ENCODE measurements around the gene MBD2. TPM values are rescaled to one million over a fixed set of nuclear protein-coding genes. Genes with fewer than 3 reads are reported as not detected.

The MBD2 gene
- total and polyA plus RNA-seq, 5 donors: 27.3 to 68.2 (median 55.8) TPM

GRCh38 chr18:54255141-54255540, 30.7 kb upstream of the MBD2 start:
- intact Hi-C loops (cut with DNase I): no loop called here
- ATAC-seq: no peak
- H3K27me3 ChIP-seq (ENCODE audit: control insufficient read depth, insufficient read depth): no peaks in the 10 kb centered on the region
- no peaks in the 10 kb centered on the region for H3K4me1 ChIP-seq (ENCODE audit: control insufficient read depth, insufficient read depth, low read length)
- no peak for DNase-seq
- H3K9me3 ChIP-seq (ENCODE audit: control insufficient read depth, low read length): no peaks in the 10 kb centered on the region
- no peak overlapping the region for H3K4me3 ChIP-seq (ENCODE audit: low read length)
- H3K27ac ChIP-seq (ENCODE audit: low read length): no peak overlapping the region
- WGBS: 83% methylated on average over 1 of the region's 1 CpG

- Histone ChIP-seq H3K27ac (ENCODE audit: low read length) (no peak overlapping the region), H3K9me3 (ENCODE audit: control insufficient read depth, low read length) (no peaks in the 10 kb centered on the region), H3K4me3 (ENCODE audit: low read length) (no peak overlapping the region), H3K27me3 (ENCODE audit: control insufficient read depth, insufficient read depth) (no peaks in the 10 kb centered on the region), H3K4me1 (ENCODE audit: control insufficient read depth, insufficient read depth, low read length) (no peaks in the 10 kb centered on the region)
- 35% methylated on average over 10 of the region's 10 CpGs for WGBS
- intact Hi-C loops (cut with DNase I): no loop called here
- DNase-seq (peak in 2 of 3 donors; percentile 23 to 73), ATAC-seq (peak; percentile 34 to 44)
Observed at GRCh38 chr18:54254265-54254758, 29.8 kb upstream of the MBD2 start.

- Histone ChIP-seq H3K9me3 (ENCODE audit: control insufficient read depth, low read length) (no peaks in the 10 kb centered on the region), H3K27ac (ENCODE audit: low read length) (peak overlapping the region; percentile 58), H3K27me3 (ENCODE audit: control insufficient read depth, insufficient read depth) (no peaks in the 10 kb centered on the region), H3K4me3 (ENCODE audit: low read length) (no peak overlapping the region), H3K4me1 (ENCODE audit: control insufficient read depth, insufficient read depth, low read length) (no peaks in the 10 kb centered on the region)
- peak; percentile 53 to 63 for ATAC-seq
- DNase-seq: peak in 2 of 3 donors; percentile 60 to 79
- intact Hi-C loops (cut with DNase I): no loop called here
- 24% methylated on average over 4 of the region's 4 CpGs for WGBS
Observed at GRCh38 chr18:54251606-54252390, 27.3 kb upstream of the MBD2 start.

- H3K4me3 ChIP-seq (ENCODE audit: low read length): no peak overlapping the region
- DNase-seq (no peak), ATAC-seq (no peak)
- no peak overlapping the region for H3K27ac ChIP-seq (ENCODE audit: low read length)
- H3K4me1 ChIP-seq (ENCODE audit: control insufficient read depth, insufficient read depth, low read length): no peaks in the 10 kb centered on the region
- no peaks in the 10 kb centered on the region for H3K9me3 ChIP-seq (ENCODE audit: control insufficient read depth, low read length)
- no peaks in the 10 kb centered on the region for H3K27me3 ChIP-seq (ENCODE audit: control insufficient read depth, insufficient read depth)
- intact Hi-C loops (cut with DNase I): no loop called here
- WGBS: 58% methylated on average over 2 of the region's 2 CpGs
Observed at GRCh38 chr18:54250846-54251261, 26.4 kb upstream of the MBD2 start.

GRCh38 chr18:54247511-54248175, 23.2 kb upstream of the MBD2 start:
- no peaks in the 10 kb centered on the region for H3K9me3 ChIP-seq (ENCODE audit: control insufficient read depth, low read length)
- DNase-seq: no peak
- no peak overlapping the region for H3K4me3 ChIP-seq (ENCODE audit: low read length)
- H3K4me1 ChIP-seq (ENCODE audit: control insufficient read depth, insufficient read depth, low read length): no peaks in the 10 kb centered on the region
- H3K27me3 ChIP-seq (ENCODE audit: control insufficient read depth, insufficient read depth): no peaks in the 10 kb centered on the region
- no peak overlapping the region for H3K27ac ChIP-seq (ENCODE audit: low read length)
- ATAC-seq: no peak
- intact Hi-C loops (cut with DNase I): no loop called here
- WGBS: 57% methylated on average over 9 of the region's 9 CpGs

GRCh38 chr18:54242327-54242726, 17.9 kb upstream of the MBD2 start:
- no peaks in the 10 kb centered on the region for H3K9me3 ChIP-seq (ENCODE audit: control insufficient read depth, low read length)
- intact Hi-C loops (cut with DNase I): no loop called here
- no peaks in the 10 kb centered on the region for H3K27me3 ChIP-seq (ENCODE audit: control insufficient read depth, insufficient read depth)
- ATAC-seq: peak in 1 of 2 donors; percentile 12
- H3K4me3 ChIP-seq (ENCODE audit: low read length): no peak overlapping the region
- no peak overlapping the region for H3K27ac ChIP-seq (ENCODE audit: low read length)
- no peak for DNase-seq
- WGBS: 91% methylated on average over 19 of the region's 19 CpGs
- no peaks in the 10 kb centered on the region for H3K4me1 ChIP-seq (ENCODE audit: control insufficient read depth, insufficient read depth, low read length)

- 70% methylated on average over 4 of the region's 4 CpGs for WGBS
- intact Hi-C loops (cut with DNase I): no loop called here
- Histone ChIP-seq H3K9me3 (ENCODE audit: control insufficient read depth, low read length) (no peaks in the 10 kb centered on the region), H3K4me1 (ENCODE audit: control insufficient read depth, insufficient read depth, low read length) (no peaks in the 10 kb centered on the region), H3K27ac (ENCODE audit: low read length) (no peak overlapping the region), H3K4me3 (ENCODE audit: low read length) (no peak overlapping the region), H3K27me3 (ENCODE audit: control insufficient read depth, insufficient read depth) (no peaks in the 10 kb centered on the region)
- DNase-seq (peak in 1 of 3 donors; percentile 43), ATAC-seq (peak; percentile 17)
Observed at GRCh38 chr18:54241483-54241882, 17.0 kb upstream of the MBD2 start.

- Histone ChIP-seq H3K9me3 (ENCODE audit: control insufficient read depth, low read length) (no peaks in the 10 kb centered on the region), H3K27me3 (ENCODE audit: control insufficient read depth, insufficient read depth) (no peaks in the 10 kb centered on the region), H3K4me1 (ENCODE audit: control insufficient read depth, insufficient read depth, low read length) (no peaks in the 10 kb centered on the region), H3K4me3 (ENCODE audit: low read length) (no peak overlapping the region), H3K27ac (ENCODE audit: low read length) (no peak overlapping the region)
- DNase-seq (peak; percentile 44 to 72 (median 58)), ATAC-seq (peak; percentile 36 to 59)
- intact Hi-C loops (cut with DNase I): no loop called here
- 85% methylated on average over 13 of the region's 13 CpGs for WGBS
Observed at GRCh38 chr18:54240629-54241107, 16.2 kb upstream of the MBD2 start.

- Histone ChIP-seq H3K27ac (ENCODE audit: low read length) (no peak overlapping the region), H3K9me3 (ENCODE audit: control insufficient read depth, low read length) (no peaks in the 10 kb centered on the region), H3K4me3 (ENCODE audit: low read length) (no peak overlapping the region), H3K27me3 (ENCODE audit: control insufficient read depth, insufficient read depth) (no peaks in the 10 kb centered on the region), H3K4me1 (ENCODE audit: control insufficient read depth, insufficient read depth, low read length) (no peaks in the 10 kb centered on the region)
- WGBS: 30% methylated on average over 2 of the region's 2 CpGs
- no peak for DNase-seq
- ATAC-seq: no peak
- intact Hi-C loops (cut with DNase I): no loop called here
Observed at GRCh38 chr18:54239601-54240000, 15.1 kb upstream of the MBD2 start.

GRCh38 chr18:54239091-54239490, 14.6 kb upstream of the MBD2 start:
- no peaks in the 10 kb centered on the region for H3K9me3 ChIP-seq (ENCODE audit: control insufficient read depth, low read length)
- no peak overlapping the region for H3K27ac ChIP-seq (ENCODE audit: low read length)
- no peaks in the 10 kb centered on the region for H3K27me3 ChIP-seq (ENCODE audit: control insufficient read depth, insufficient read depth)
- H3K4me3 ChIP-seq (ENCODE audit: low read length): no peak overlapping the region
- intact Hi-C loops (cut with DNase I): no loop called here
- ATAC-seq (no peak), DNase-seq (no peak)
- 60% methylated on average over 2 of the region's 2 CpGs for WGBS
- H3K4me1 ChIP-seq (ENCODE audit: control insufficient read depth, insufficient read depth, low read length): no peaks in the 10 kb centered on the region
